Endothelial cell of umbilical vein (primary cell): ENCODE data around the gene AKAP13. TPM values are rescaled to one million over a fixed set of nuclear protein-coding genes. Genes with fewer than 3 reads are reported as not detected.

Experiments
- BruUV-seq: library from RNA; stranded (reverse); fragments of 400-500 nt; replicated peaks from 2 replicates; lab custom pipeline; 2021; lab: Mats Ljungman, UMichigan
- CTCF ChIA-PET: fragments of 300-600, 350-600 bp; sonication (Branson Sonifier 250); formaldehyde crosslinking; loops from one replicate; lab custom pipeline; 2021; ENCODE audit warnings: antibody characterized with exemption, inconsistent platforms; lab: Charles Lee
- POLR2A ChIA-PET: fragments of 300-600, 350-600 bp; sonication (Branson Sonifier 250); formaldehyde crosslinking; loops from one replicate; lab custom pipeline; 2021; ENCODE audit warnings: antibody characterized with exemption, inconsistent platforms; lab: Charles Lee
- DNase-seq: peaks from one replicate; pipeline ENCODE4 v3.0.0-alpha.2; 2011; ENCODE audit warnings: low read depth, low spot score
- FAIRE-seq: peaks from 2 replicates; lab custom pipeline; 2011; peaks lifted over from hg19 to GRCh38; lab: Jason Lieb, UNC
- H2AFZ ChIP-seq: 2 replicates; pipeline ENCODE4 v1.6.0; 2012; ENCODE audit warnings: low read depth, low read length, control low read depth, inconsistent platforms
- H3K27ac ChIP-seq: 2 replicates; pipeline ENCODE4 v1.5.1; 2011; ENCODE audit warnings: low read depth, mild to moderate bottlenecking, control low read depth, low read length, moderate library complexity; ENCODE audit not compliant: insufficient read depth
- H3K27me3 ChIP-seq, 2 experiments: 2 replicates each; pipeline versions ENCODE4 v1.6.0 to v1.6.1; 2011; ENCODE audit warnings: low read length in 2 of 2, mixed read lengths in 1 of 2; ENCODE audit not compliant: control insufficient read depth in 2 of 2, insufficient read depth in 2 of 2
- H3K36me3 ChIP-seq, 2 experiments: 2 replicates in 1 of 2; 3 replicates in 1 of 2; pipeline ENCODE4 v1.5.1; 2011; ENCODE audit warnings: low read length in 2 of 2, mild to moderate bottlenecking in 1 of 2, moderate library complexity in 1 of 2; ENCODE audit not compliant: control insufficient read depth in 2 of 2, insufficient read depth in 2 of 2; ENCODE audit errors: extremely low read depth in 1 of 2
- H3K4me1 ChIP-seq: 3 replicates; pipeline ENCODE4 v1.5.1; 2011; ENCODE audit warnings: mild to moderate bottlenecking, low read length; ENCODE audit not compliant: control insufficient read depth, insufficient read depth; ENCODE audit errors: extremely low read depth
- H3K4me2 ChIP-seq: 2 replicates; pipeline ENCODE4 v1.6.1; 2011; ENCODE audit warnings: low read length, control low read depth, mixed read lengths; ENCODE audit not compliant: insufficient read depth
- H3K4me3 ChIP-seq, 3 experiments: fragments of 200-600 bp in 1 of 3; sonication (generic), shearing (Covaris generic) in 1 of 3; replicated peaks in 1 of 3; 2 replicates each; pipeline ENCODE4 v1.5.1; 2011 to 2016; ENCODE audit warnings: control low read depth in 3 of 3, low read length in 3 of 3, mild to moderate bottlenecking in 2 of 3, inconsistent platforms in 1 of 3, low read depth in 1 of 3, moderate library complexity in 1 of 3; ENCODE audit not compliant: insufficient read depth in 1 of 3
- H3K79me2 ChIP-seq: 2 replicates; pipeline ENCODE4 v1.6.0; 2012; ENCODE audit warnings: low read length, inconsistent platforms; ENCODE audit not compliant: control insufficient read depth, insufficient read depth
- H3K9ac ChIP-seq: replicated peaks from 2 replicates; pipeline ENCODE3; 2011; ENCODE audit warnings: low read length, control low read depth; ENCODE audit not compliant: insufficient read depth; ENCODE audit errors: extremely low read depth
- H3K9me1 ChIP-seq: replicated peaks from 3 replicates; pipeline ENCODE4 v1.6.0; 2011; ENCODE audit warnings: mild to moderate bottlenecking, low read length; ENCODE audit not compliant: control insufficient read depth, insufficient read depth; ENCODE audit errors: extremely low read depth
- H3K9me3 ChIP-seq: replicated peaks from 2 replicates; pipeline ENCODE4 v1.5.1; 2012; ENCODE audit warnings: low read length, inconsistent platforms; ENCODE audit not compliant: control insufficient read depth, insufficient read depth
- H4K20me1 ChIP-seq: replicated peaks from 2 replicates; pipeline ENCODE3; 2011; ENCODE audit warnings: mild to moderate bottlenecking, low read length; ENCODE audit not compliant: control insufficient read depth, insufficient read depth; ENCODE audit errors: extremely low read depth
- CTCF ChIP-seq, 2 donors: IDR thresholded peaks; 1 replicate in 1 of 2; 2 replicates in 1 of 2; pipeline ENCODE4 v1.5.1; 2011; ENCODE audit warnings: low read length in 2 of 2, mild to moderate bottlenecking in 2 of 2, moderate library complexity in 2 of 2, control low read depth in 1 of 2, inconsistent platforms in 1 of 2, low read depth in 1 of 2; ENCODE audit not compliant: insufficient read depth in 1 of 2; ENCODE audit errors: extremely low read depth in 1 of 2
- EZH2 ChIP-seq: IDR thresholded peaks from 2 replicates; pipeline ENCODE4 v1.6.1; 2012; ENCODE audit warnings: borderline replicate concordance, low read depth, mild to moderate bottlenecking, moderate library complexity, low read length, inconsistent platforms; ENCODE audit not compliant: severe bottlenecking
- FOS ChIP-seq: IDR thresholded peaks from 2 replicates; pipeline ENCODE4 v1.6.1; 2011; ENCODE audit warnings: mild to moderate bottlenecking, low read length, moderate library complexity, borderline replicate concordance; ENCODE audit not compliant: insufficient read depth
- GATA2 ChIP-seq: IDR thresholded peaks from 2 replicates; pipeline ENCODE4 v1.7.0; 2011; ENCODE audit warnings: low read depth, mild to moderate bottlenecking, moderate library complexity, mixed read lengths, low read length; ENCODE audit not compliant: insufficient read length, insufficient read depth
- JUN ChIP-seq: IDR thresholded peaks from 2 replicates; pipeline ENCODE4 v1.6.1; 2011; ENCODE audit warnings: borderline replicate concordance, low read depth; ENCODE audit not compliant: insufficient read length, insufficient read depth
- MAX ChIP-seq: IDR thresholded peaks from 2 replicates; pipeline ENCODE4 v1.6.1; 2011; ENCODE audit not compliant: insufficient read depth, insufficient read length
- MYC ChIP-seq: IDR thresholded peaks from one replicate; pipeline ENCODE4 v1.6.1; 2011; ENCODE audit warnings: mild to moderate bottlenecking, low read depth, low read length
- POLR2A ChIP-seq: IDR thresholded peaks from 2 replicates; pipeline ENCODE4 v1.6.1; 2012; ENCODE audit warnings: low read depth, mild to moderate bottlenecking, control low read depth, low read length
- POLR2AphosphoS5 ChIP-seq: IDR thresholded peaks from 2 replicates; pipeline ENCODE4 v1.6.1; 2012; ENCODE audit warnings: low read depth, mild to moderate bottlenecking, control low read depth, low read length, moderate library complexity; ENCODE audit not compliant: insufficient read depth
- dilution Hi-C: fragments of 300-500 bp; cut with MboI; formaldehyde crosslinking; loops from one replicate; pipeline ENCODE4 v1.15.0; 2019; ENCODE audit warnings: low sequenced_read_pairs; ENCODE audit not compliant: extremely low pct_ligation_motif_present
- intact Hi-C: fragments of 100-400 bp; cut with micrococcal nuclease; formaldehyde crosslinking; loops from one replicate; pipeline ENCODE4 v1.10.0; 2022
- polyA plus RNA-seq, 4 experiments: library from polyadenylated mRNA; depleted of rRNA in 3 of 4; stranded (reverse) in 3 of 4; unstranded in 1 of 4; fragments of >200 nt; gene quantifications; 2 replicates each; pipeline versions ENCODE4 v1.2.1 to v1.2.3, GENCODE V29; 2011 to 2012; ENCODE audit warnings: missing spikeins in 1 of 4
- total RNA-seq: library from RNA; stranded (reverse); gene quantifications from 2 replicates; pipeline ENCODE4 v1.2.3, GENCODE V29; 2021

AKAP13 gene
- total and polyA plus RNA-seq, 2 donors (not counting 3 experiments of a cell fraction or from before 2014, with no cell fraction given), result 22.8 to 87.8 TPM

GRCh38 chr15:85539491-85539890 lies 159.1 kb downstream of the AKAP13 start:
- Histone ChIP-seq H4K20me1 (peaks cover 4% of the 10 kb centered on the region), H3K4me1 (peaks cover 6% of the 10 kb centered on the region), H3K27me3 (no peaks in the 10 kb centered on the region), H3K4me3 (no peak overlapping the region), H3K9me3 (no peaks in the 10 kb centered on the region), H2AFZ (no peak overlapping the region), H3K79me2 (no peaks in the 10 kb centered on the region), H3K4me2 (no peak overlapping the region), H3K36me3 (no peaks in the 10 kb centered on the region), H3K9me1 (no peaks in the 10 kb centered on the region), H3K27ac (no peak overlapping the region), H3K9ac (no peak overlapping the region)
- intact Hi-C loops (no loop called here), dilution Hi-C loops (no loop called here)
- ChIA-PET CTCF (interaction anchor here (1.0 to 1.3 kb wide), 3 partner anchors 12 to 17 kb away, joined by 3 read pairs; no protein-coding TSS in a partner anchor), POLR2A (no interaction called here)
- no peak for TF ChIP-seq POLR2A
- no peak for TF ChIP-seq CTCF (IDR thresholded peaks at IDR 0.05; ENCODE audit: extremely low read depth in 1 of 2, insufficient read depth in 1 of 2, low read depth in 1 of 2, low read length in 2 of 2)
- no peak for TF ChIP-seq FOS
- TF ChIP-seq EZH2, result no peak
- no peak for TF ChIP-seq JUN
- no peak for TF ChIP-seq POLR2AphosphoS5
- TF ChIP-seq MYC, result no peak
- no peak for TF ChIP-seq GATA2
- no peak for TF ChIP-seq MAX
- no TSS peak for BruUV-seq
- no peak for DNase-seq
- FAIRE-seq, result no peak
